GM21381 (cell line): ENCODE measurements around the gene PITX1.
A peak's percentile ranks its signal among the peaks of the same experiment; 100 is the strongest.

Experiments
- ATAC-seq: cut with Tn5 transposase; IDR thresholded peaks from one replicate; pipeline ENCODE4 v1.9.1; 2021; ENCODE audit warnings: mild to moderate bottlenecking, moderate library complexity; ENCODE audit not compliant: unreplicated experiment

Gene PITX1

DNA sequence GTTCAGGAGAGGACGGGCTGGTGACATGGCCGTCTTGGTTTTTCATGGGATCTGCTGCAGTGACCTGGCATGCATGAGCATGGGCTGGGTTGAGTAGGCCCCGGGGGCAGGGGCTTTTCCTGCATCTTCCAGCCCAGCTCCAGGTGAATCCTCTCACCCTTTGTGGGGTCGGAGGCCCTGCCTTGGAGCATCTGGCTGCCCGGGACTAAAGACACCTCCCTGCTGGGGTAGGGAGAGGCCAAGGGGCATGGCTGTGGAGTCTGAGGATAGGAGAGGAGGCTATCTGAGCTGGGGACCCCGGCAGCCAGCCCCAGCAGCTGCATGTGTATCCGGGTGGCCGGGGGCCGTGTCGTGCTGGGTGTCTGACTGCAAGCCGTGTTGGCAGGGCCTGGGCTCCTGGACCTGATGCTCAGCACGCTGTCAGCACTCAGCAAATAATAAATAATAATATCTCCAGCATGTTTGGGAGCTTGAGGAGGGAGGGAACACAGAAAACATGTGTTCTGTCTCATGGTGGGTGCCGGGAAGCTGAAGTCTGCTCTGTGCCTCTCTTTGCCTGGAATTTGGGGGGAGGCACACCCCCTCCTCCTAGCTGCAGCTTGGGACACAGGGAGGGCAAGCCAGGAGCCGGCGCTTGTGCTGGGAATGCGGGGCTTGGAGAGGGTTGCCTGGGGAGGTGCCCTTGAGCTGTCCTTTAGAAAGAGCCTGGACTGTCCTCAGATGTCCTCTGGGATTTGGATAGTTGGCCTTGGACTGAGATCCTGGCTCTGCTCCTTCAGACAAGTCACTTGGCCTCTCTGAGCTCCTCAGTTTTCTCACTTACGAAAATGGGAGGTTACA lies 28.4 kb upstream of the PITX1 start:
- no peak for ATAC-seq

DNA sequence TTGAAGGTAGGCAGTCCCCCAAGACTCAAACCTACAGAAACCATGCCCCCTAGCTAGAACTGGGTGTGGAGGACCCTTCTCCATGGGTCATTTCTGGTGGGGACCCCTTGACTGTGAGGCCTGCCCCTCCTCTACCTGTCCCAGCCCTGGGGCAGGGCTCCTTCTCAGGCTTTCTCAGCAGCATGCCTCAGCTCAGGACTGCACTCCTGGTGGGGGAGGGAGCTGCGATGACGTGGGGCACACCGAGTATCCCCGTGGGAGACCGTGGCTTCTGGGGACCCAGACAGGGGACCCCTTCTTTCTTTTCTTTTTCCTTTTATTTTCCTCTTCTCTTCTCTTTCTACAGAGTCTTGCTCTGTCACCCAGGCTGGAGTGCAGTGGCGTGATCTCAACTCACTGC lies 27.0 kb upstream of the PITX1 start:
- no peak for ATAC-seq

DNA sequence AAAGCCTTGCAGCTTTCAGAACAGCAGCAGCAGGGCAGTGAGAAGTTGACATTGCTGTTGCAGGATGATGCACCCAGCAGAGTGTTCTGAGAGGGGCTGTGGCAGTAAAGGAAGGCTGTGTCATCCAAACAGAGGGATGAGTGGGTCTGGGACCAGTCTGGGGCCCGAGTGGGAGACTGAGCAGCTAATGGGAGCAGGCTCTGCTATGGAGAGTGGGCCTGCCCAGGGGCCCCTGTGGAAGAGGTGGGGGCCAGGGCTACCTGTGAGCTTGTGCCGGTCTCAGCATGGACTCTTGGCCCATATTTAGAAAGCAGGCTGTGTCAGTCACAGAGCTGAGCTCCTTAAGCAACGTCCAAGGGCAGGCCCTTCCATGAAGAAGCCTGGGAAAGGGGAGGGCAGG lies 26.0 kb upstream of the PITX1 start:
- ATAC-seq: no peak

DNA sequence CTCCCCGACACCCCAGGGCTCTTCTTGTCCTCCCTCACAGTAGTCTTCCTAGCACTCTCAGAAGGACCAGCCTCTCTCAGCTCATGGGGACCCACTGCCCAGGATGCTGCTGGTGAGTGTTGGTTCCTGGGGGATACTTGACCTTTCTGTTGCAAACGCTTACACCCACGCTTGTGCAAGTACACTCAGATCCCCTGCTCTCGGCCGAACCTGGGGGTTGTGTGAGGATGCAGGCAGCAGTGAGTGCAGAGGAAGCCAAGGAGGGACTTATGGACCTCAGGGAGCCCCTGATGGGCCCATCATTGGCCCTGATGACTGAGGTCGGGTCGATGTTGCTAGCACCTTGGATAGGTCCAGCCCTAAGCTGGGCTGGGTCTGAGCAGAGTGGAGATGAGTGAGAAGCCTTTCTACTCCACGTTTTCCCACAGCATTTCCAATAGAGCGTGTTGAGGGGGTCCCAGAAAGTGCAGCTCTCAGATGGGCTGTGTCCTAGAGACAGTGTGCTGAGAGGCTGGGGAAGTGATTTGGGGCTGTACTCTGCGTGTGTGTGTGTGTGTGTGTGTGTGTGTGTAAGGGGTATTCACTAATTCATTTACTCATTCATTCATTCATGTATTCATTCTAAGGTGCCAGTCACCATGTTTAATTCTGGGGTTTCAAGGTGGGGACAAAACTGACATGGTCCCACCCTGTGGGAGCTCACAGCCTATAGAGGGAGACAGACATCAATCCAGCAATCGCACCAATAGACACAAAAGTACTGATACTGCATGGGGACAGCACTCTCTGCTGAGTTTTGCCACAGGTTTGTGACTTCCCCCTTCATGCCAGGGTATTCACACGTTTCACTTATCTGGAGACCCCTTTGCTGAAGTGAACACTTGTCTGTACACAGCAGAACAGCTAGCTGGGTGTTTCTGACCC lies 25.2 kb upstream of the PITX1 start:
- no peak for ATAC-seq

DNA sequence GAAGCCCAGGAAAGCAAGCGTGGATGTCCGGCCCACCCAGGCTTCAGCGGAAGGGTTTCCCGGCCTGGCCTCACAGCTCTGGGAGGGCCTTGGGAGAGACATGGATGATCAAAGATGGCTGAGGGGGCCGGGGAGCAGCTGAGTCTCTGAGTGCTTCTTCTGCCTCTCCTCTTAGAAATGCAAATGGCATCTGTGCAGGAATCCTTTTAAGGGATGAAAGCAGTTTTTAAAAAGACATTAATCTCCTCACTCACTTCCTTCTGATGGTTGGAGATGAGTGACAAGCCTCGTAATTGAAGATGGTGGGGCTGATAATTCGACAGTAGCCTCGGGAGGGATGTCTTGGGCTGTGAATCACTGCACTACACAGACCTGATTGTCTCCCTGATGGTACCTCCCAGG lies 24.3 kb upstream of the PITX1 start:
- no peak for ATAC-seq

DNA sequence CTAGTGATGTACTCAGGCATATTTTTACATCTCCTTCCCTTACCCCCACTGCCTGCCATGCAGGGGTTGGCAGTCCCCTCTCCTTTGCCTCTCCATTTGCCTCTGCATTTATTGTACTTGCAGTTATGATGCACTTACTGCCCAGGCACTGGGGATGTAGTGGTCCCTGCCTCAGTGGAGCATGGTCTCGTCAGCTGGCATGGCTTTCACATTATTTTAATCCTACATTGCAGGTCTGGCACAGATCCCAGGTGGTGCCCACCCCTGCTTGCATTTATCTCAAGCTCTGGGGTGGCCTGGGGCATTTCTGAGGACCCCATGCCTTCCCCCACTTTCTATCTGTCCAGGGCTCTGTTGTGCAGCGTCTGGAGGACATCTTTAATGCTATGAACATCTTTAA lies 23.2 kb upstream of the PITX1 start:
- ATAC-seq: no peak

DNA sequence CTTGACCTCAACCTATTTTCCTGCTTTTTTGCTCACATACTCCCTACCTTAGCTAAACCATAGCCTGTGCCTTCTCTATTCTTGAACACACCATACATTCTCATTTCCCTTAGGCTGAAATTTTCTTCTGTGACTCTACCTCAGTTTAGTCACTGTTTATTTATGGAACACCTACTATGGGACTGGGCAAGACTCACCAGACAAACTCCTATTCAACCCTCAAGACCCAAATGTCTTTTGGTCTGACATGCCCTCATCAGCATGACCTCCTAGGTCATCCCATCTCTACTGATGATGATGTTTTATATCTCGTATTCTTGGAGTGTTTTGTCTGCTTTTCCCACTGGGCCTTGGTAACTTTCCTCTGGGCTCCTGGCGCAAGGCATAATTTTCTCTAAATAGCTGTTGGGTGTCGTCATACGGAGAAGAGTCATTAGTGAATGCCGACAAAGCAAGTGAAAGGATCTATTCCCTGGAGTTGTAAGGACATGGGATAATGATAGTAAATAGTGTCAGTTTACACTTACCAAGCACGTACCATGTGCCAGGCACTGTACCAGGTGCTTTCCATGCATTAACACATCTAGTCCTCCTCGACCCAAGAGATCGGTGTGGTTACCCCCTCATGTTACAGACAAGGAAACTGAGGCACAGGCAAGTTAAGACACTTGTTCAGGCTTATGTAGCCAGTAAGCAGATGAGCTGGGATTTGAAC lies 22.4 kb upstream of the PITX1 start:
- ATAC-seq: no peak

DNA sequence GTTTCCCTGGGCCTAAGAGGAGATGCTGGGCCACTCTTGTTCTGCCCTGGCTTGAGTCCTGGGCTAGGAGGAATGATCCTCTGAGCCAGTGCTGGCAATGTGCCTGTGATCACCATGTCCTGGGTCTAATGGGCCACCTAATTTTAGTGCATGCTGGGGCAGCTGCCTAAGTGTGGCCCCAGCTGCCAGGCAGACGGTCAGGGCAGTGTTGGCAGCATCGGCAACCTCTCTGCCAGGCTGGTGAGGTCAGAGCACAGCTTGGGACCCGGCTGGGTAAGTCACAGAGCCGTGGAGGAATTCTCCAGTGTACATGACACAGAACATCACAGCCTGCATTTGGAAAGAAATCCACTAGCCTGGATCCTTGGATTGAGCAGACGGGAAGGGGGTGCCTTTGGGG lies 21.4 kb upstream of the PITX1 start:
- ATAC-seq: no peak

DNA sequence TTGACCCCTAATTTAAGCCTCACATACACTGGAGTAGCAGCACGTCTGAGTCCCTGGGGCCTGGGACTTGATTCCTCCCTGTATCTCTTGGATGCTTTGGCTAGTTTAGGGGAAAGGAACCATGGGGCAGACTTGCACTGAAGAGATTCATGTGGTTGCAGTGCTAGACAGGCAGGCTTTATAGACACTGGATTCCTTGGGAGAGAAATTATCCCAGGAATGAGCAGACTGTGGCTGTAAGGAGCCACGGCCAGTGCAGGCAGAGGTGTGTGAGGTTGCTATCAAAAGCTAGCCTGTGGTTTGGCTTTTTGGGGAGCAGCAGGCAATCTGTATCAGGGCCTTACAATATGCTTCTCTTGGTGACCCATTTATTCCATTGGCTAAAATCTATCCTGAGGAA lies 20.5 kb upstream of the PITX1 start:
- no peak for ATAC-seq

DNA sequence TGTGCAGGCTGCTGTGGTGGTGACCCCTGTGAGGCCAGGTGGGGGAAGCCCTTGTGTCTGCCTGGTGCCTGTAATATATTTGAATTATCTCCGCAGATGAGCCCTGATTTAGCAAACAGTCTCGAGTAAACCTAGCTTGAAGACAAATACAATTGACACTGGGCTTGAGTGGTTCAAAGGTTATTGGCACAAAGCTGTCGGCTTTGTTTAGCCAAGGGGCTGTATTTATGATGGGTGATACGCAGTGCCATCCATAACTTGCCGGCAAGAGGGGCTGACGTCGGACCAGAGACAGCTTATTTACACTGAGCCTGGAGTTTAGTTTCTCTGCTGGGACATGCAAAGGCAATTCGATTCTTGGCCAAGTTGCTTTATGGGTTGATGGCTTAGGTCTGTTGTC lies 20.0 kb upstream of the PITX1 start:
- no peak for ATAC-seq

DNA sequence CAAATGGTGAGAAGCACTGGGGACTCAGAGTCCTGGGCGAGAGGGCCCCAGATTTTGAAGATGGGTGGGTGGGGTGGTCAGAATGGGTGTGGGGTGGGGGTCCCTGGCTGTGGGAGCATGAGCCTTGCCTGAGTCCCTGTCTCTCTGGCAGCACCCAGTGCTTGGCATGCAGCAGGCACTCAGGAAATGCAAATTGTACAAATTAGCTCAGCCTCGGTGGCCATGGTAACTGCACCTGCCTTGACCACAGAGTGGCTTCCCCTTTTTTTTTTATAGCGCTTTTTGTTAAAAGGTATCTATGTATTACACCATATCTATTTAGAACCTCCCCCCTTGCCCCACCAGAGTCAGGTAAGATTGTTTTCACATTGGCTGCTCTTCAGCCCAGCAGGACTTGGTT lies 19.2 kb upstream of the PITX1 start:
- ATAC-seq: peak; percentile 87

DNA sequence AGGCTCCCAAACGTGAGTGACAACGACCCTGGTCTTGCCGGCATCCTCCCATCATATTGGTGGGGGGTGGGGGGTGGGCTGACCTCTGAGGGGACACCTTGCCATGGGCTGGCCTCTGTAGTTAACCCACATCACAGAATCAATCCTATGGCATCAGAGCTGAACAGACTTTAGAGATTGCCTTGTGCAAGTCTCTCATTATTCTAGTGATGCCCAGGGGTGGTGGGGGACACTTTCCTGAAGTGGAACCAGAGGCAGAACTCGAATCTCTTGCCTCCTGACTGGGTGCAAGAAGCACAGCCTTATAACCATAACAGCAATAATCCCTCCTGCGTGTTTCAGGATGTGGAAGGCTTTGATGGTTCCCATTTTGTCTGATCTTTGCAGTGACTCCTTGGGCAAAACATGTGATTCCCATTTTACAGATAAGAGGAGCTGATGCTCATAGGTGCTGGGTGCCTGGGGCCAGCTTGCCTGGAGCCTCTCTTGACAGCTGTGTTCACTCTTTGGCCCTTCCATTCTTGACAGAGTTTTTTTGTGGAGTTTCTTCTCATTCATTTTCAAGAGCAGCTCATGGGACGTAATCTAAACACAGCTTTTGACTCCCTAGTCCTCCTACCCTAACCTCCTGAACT lies 18.6 kb upstream of the PITX1 start:
- no peak for ATAC-seq

DNA sequence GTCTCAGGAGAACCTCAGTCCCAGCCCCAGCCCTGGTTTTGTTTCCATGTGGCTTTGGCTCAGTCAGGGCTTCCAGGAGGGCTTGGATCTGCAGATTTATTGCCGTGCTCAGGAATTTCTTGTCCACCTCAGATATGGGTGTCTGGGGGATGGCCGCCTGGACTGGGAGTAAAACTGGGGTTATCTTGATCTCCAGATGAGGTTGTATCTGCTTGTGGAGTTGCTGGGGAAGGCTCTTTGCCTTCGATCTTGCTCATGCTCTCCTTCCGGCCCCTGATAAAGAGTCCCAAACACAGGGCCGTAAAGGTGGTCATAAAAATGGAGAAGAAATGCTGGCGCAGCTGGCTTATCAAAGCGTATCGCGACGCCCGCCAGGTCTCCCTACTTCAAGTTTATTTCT lies 17.8 kb upstream of the PITX1 start:
- no peak for ATAC-seq

DNA sequence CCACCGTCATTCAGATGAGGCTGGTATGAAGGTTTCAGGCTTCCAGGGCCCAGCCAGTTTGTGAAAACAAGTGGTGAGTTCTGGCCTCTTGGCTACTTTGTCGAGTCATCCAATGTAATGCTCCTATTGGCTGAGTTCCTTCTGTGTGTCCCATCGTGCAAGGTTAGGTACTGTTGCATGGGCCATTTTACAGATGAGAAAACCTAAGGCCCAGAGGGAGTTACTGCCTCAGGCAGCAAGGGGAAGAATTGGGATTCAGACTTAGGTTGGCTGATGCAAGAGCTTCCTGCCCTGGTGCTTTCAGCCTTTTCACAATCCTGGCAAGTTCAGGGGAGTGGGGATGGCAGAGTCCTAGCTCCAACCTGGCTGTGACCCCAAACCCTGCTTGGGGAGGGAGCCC lies 17.4 kb upstream of the PITX1 start:
- ATAC-seq: no peak

DNA sequence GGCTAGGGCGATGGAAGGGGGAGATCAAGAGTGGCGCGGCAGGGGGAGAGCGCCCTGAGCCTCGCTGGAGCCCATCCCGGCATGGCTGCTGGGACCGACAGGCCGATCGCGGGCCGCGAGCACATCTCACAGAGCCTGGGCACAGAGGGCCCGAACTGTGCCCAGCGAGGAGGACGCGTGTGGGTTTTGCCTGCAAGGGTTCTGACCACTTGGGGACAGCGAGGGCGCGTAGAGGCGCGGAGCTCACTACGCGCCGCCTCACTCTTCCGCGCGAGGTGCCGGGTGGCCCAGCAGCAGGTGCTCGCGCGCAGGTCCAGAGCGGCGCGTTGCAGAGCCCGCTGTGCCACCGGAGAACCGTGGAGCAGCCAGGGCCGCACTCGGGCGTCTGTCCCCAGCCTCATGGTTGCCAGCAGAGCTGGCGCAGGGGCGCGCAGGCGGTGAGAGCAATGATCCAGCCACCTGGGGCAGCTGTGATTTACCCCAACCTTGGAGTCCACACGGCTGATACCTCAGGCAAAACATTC lies 16.3 kb upstream of the PITX1 start:
- no peak for ATAC-seq

DNA sequence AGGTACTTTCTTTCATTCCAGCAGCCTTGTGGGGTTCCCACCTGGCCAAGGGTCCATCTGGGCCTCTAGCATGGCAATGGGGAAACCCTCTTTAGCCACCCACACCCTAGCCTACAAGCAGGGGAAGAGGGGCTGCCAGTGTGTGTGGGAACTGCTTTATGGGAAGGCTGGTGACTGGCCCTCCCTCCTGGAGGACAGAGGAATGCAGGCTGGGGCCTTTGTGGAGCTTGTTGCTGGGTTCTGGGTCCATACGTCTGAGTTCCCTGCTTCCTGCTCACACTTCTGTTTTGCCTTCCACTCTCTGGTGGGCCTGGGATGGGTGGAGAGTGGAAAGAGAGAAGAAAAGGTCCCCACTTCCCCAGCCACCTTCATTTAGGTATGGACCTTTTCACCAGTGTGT lies 14.9 kb upstream of the PITX1 start:
- no peak for ATAC-seq

DNA sequence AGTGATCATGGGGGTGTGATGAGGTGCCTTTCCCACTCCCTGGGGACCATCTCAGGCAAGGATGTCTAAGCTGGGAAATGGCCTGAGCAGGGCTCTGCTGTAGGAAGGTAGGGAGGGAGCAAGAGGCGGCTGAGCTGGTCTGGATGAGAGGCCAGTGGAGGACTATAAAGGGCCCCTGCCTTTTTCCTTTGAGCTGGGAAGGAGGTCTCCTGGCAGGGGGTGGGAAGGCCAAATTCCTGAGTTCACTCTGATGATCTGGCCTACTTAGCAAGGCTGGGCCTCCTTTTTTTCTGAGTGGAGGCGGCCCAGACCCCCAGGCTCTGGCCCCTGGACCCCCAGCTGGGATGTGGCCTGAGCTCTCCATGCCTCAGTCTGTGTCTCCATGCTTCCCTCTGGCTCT lies 14.3 kb upstream of the PITX1 start:
- no peak for ATAC-seq

DNA sequence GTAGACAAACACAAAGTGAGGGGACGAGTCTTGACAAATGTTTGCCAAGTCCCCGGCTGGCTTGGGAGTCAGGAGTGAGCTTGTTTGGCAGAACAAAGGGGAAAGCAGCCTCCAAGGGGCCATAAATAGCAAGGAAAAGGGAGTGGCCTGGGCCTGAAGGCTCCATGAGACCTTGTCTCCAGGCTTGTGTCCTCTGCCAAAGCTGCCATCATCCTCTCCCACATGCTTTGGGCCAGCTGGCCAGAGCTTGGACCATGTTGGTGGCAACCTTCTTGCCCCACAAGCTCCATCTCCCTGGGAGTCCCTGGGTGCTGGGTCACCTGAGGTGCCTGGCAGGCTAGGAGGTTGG lies 13.3 kb upstream of the PITX1 start:
- ATAC-seq: no peak

DNA sequence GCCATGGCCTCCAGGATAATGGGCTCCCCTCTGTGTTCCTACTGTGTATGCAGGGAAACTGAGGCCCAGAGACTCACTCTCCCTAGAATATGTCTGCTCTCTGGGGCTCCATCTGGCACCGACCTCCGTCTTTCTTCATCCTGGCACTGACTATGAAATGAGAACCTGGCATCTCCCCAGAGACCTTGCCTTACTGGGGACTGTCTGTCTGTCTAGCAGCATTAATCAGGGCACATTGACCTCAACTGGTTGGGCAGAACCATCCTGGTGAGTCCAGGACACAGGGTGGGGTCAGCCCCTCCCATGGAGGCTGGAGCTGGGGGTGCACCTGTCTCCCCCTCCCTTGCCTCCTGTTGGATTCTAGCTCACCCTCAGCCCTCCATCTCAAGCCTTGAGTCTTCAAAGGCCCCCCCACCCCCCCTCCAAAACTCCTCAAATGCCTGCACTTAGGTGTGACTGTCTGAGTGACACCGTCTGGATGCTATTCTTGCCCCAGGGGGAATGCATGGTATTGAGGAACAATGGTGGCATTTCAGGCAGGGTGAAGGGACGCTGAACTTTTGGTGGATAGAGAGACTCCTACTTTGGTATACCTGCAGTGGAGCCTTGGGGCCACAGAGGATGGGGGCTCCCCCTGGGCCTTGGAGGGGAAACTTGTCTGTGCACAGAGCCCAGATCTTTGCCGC lies 12.8 kb upstream of the PITX1 start:
- no peak for ATAC-seq

DNA sequence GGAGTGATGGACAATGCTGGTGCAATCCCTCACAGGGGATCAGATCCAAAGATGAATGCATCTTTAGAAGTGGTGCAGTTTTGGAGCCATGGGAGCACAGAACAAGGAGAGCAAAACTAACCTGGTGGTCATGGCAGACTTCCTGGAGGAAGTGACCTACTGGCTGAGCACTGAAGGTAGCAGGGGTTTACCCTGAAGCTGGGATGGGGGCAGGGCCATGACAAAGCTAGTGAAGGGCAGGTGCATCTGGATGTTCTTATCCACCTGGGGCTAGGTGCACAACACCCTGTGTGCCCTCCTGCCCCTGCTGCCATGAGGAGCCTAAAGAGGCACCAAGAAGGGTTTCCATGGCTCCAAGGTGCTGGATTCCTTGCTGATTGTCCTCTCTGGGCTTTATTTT lies 11.5 kb upstream of the PITX1 start:
- ATAC-seq: no peak
